ACC112 (cell line): ENCODE measurements around the gene CYYR1.
"Not testable (repeated sequence)": the region's sequence is repeated elsewhere in the genome, so short reads cannot be mapped to it uniquely, and the experiment has no call there.

Source experiments
- H2AFZ ChIP-seq: fragments of 200-600 bp; sonication (generic); one replicate; pipeline ENCODE4 v1.6.0; 2017; ENCODE audit warnings: antibody characterized with exemption, low read length; ENCODE audit not compliant: unreplicated experiment
- H3K27ac ChIP-seq: fragments of 200-600 bp; sonication (generic); 2 replicates; pipeline ENCODE4 v1.5.1; 2014; ENCODE audit warnings: low read depth, mild to moderate bottlenecking, antibody characterized with exemption, low read length, moderate library complexity
- H3K27me3 ChIP-seq: fragments of 200-600 bp; sonication (generic); 2 replicates; pipeline ENCODE4 v1.6.1; 2014; ENCODE audit warnings: mild to moderate bottlenecking, antibody characterized with exemption, low read length, moderate library complexity, mixed read lengths; ENCODE audit not compliant: insufficient read depth
- H3K36me3 ChIP-seq: fragments of 200-600 bp; sonication (generic); 2 replicates; pipeline ENCODE4 v1.6.1; 2016; ENCODE audit warnings: mild to moderate bottlenecking, antibody characterized with exemption, low read length, moderate library complexity, mixed read lengths; ENCODE audit not compliant: insufficient read depth
- H3K4me1 ChIP-seq: fragments of 200-600 bp; sonication (generic); one replicate; pipeline ENCODE4 v1.6.1; 2016; ENCODE audit warnings: low read length, mixed read lengths; ENCODE audit not compliant: insufficient read depth, unreplicated experiment, control insufficient read depth
- H3K4me3 ChIP-seq: fragments of 200-600 bp; sonication (generic); 2 replicates; pipeline ENCODE4 v1.5.1; 2014; ENCODE audit warnings: mild to moderate bottlenecking, low read depth, low read length
- H3K79me2 ChIP-seq: fragments of 200-600 bp; sonication (generic); one replicate; pipeline ENCODE4 v1.6.0; 2016; ENCODE audit warnings: low read length; ENCODE audit not compliant: control insufficient read depth, unreplicated experiment, insufficient read depth

CYYR1 gene

DNA sequence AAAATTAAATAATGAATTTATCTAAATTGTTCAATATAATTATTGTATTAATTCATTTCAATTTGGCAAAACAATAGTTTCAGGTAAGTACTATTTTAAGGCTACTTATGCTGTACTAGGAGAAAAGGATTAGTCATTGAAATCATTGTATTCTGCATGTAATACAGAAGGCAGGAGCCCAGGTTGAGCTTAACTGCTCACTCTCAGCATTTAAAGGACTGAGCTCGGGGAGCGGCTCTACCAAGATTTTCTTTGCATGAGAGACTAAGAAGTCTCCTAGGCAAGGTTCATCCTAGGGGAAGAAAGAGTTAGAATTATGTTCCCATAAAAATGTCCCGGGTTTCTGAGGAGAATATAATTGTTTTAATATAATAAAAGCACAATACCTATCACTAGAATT lies 112.5 kb downstream of the CYYR1 start:
- no peaks in the 10 kb centered on the region for H3K36me3 ChIP-seq
- H3K27ac ChIP-seq, result no peak overlapping the region
- no peaks in the 10 kb centered on the region for H3K4me1 ChIP-seq
- no peak overlapping the region for H2AFZ ChIP-seq
- no peak overlapping the region for H3K4me3 ChIP-seq
- no peaks in the 10 kb centered on the region for H3K79me2 ChIP-seq
- no peaks in the 10 kb centered on the region for H3K27me3 ChIP-seq

GRCh38 chr21:26458854-26459253 lies 114.2 kb downstream of the CYYR1 start:
- H3K27me3 ChIP-seq, H3K27ac ChIP-seq, H3K4me3 ChIP-seq, H2AFZ ChIP-seq, H3K36me3 ChIP-seq, H3K79me2 ChIP-seq, H3K4me1 ChIP-seq: not testable (repeated sequence)

DNA sequence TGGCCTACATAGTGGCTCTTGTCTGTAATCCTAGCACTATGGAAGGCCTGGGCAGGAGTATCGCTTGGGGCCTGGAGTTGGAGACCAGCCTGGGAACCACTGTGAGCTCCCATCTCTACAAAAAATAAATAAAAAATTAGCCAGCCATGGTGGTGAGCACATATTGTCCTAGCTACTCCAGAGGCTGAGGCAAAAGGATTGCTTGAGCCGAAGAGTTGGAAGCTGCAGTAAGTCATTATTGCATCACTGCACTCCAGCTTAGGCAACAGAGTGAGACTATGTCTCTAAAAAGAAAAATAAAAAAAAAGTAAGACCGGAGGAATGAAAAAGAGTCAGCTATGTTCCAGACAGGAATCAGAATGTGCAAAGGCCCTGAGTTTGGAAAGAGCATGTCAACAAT lies 115.3 kb downstream of the CYYR1 start:
- H3K4me1 ChIP-seq, result no peaks in the 10 kb centered on the region
- no peaks in the 10 kb centered on the region for H3K27me3 ChIP-seq
- no peak overlapping the region for H3K27ac ChIP-seq
- no peak overlapping the region for H3K4me3 ChIP-seq
- no peaks in the 10 kb centered on the region for H3K79me2 ChIP-seq
- no peaks in the 10 kb centered on the region for H3K36me3 ChIP-seq
- H2AFZ ChIP-seq, result no peak overlapping the region

DNA sequence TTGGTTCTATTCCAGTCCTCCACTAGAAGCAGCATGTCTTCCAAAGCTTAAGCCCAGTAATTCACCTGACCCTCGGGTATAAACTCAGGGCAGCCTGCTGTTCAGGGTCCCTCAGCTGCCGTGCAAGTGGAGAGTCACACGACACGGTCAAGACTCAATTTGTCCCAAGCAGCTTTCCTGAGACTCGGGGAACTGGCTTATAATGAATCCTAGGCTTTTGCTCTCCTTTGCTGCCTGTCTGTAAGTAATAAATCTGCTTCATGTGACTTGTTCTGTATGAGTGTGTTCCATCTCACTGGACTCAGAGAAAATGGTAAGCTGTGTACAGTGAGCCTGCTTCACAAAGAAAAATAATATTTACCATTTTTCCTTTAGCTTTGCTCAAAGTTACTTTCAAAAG lies 119.8 kb downstream of the CYYR1 start:
- Histone ChIP-seq H3K27ac (no peak overlapping the region), H3K36me3 (no peaks in the 10 kb centered on the region), H2AFZ (no peak overlapping the region), H3K27me3 (no peaks in the 10 kb centered on the region), H3K79me2 (no peaks in the 10 kb centered on the region), H3K4me3 (no peak overlapping the region), H3K4me1 (no peaks in the 10 kb centered on the region)

DNA sequence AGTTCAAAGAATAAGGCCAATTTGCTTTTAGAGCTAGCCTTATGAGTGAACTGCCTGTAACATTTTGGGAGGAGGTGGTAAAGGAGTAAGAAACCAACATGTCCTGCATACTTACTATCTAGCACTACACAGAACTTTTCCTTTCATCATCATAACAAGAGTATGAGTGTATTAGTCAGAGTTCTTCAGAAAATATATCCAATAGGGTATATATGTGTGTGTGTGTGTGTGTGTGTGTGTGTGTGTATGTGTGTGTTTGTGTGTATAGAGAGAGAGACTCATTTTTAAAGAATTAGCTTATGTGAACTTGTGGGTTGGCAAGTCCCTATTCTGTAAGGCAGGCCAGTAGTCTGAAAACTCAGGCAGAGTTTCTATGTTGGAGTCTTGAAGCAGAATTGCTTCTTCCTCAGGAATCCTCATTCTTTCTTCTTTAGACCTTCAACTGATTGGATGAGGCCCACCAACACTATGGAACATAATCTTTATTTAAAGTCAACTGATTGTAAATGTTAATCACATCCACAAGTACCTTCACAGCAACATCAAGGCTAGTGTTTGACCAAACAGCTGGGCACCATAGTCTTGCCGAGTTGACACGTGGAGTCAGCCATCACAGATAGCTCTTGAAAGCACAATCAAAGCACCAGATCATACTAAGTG lies 121.9 kb downstream of the CYYR1 start:
- H2AFZ ChIP-seq, result no peak overlapping the region
- no peak overlapping the region for H3K4me3 ChIP-seq
- H3K27me3 ChIP-seq, result no peaks in the 10 kb centered on the region
- H3K79me2 ChIP-seq, result no peaks in the 10 kb centered on the region
- H3K4me1 ChIP-seq, result no peaks in the 10 kb centered on the region
- no peaks in the 10 kb centered on the region for H3K36me3 ChIP-seq
- H3K27ac ChIP-seq, result no peak overlapping the region

GRCh38 chr21:26449161-26449560 lies 123.9 kb downstream of the CYYR1 start:
- Histone ChIP-seq H3K79me2 (no peaks in the 10 kb centered on the region), H2AFZ (no peak overlapping the region), H3K4me3 (no peak overlapping the region), H3K27me3 (no peaks in the 10 kb centered on the region), H3K4me1 (no peaks in the 10 kb centered on the region), H3K36me3 (no peaks in the 10 kb centered on the region), H3K27ac (no peak overlapping the region; the same call in 1 of the 2 replicates)

DNA sequence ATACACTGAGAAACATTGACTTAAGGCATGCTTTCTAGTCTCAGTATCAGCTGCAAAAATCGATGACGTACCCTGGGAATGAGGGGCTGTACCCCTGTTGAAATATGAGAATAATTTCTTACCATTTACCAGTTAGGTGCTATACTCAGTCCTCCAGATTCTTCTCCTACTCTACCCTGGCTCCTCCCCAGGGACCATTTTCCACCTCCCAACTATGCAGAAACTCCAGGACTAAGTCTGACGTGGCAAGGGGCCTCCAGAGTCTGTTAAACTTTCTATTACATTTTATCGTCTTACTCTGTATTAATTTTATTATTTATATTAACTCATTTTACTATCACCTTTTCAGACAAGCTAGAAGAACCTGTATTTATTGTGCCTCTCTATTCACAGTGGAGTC lies 124.3 kb downstream of the CYYR1 start:
- H2AFZ ChIP-seq, result no peak overlapping the region

GRCh38 chr21:26447932-26448475 lies 125.1 kb downstream of the CYYR1 start:
- Histone ChIP-seq H3K4me3 (no peak overlapping the region), H3K27me3 (no peaks in the 10 kb centered on the region), H2AFZ (no peak overlapping the region), H3K79me2 (no peaks in the 10 kb centered on the region), H3K4me1 (no peaks in the 10 kb centered on the region), H3K36me3 (no peaks in the 10 kb centered on the region), H3K27ac (no peak overlapping the region)

More for the DNA sequence above, 124.3 kb downstream of the CYYR1 start:
- Histone ChIP-seq H3K4me1 (no peaks in the 10 kb centered on the region), H3K4me3 (no peak overlapping the region), H3K27me3 (no peaks in the 10 kb centered on the region), H3K27ac (no peak overlapping the region), H3K79me2 (no peaks in the 10 kb centered on the region), H3K36me3 (no peaks in the 10 kb centered on the region)

- Histone ChIP-seq H3K4me3 (no peak overlapping the region), H3K79me2 (no peaks in the 10 kb centered on the region), H3K27me3 (no peaks in the 10 kb centered on the region), H3K27ac (no peak overlapping the region), H3K4me1 (no peaks in the 10 kb centered on the region), H3K36me3 (no peaks in the 10 kb centered on the region), H2AFZ (no peak overlapping the region)
Observed at GRCh38 chr21:26445440-26445839, 127.6 kb downstream of the CYYR1 start.

DNA sequence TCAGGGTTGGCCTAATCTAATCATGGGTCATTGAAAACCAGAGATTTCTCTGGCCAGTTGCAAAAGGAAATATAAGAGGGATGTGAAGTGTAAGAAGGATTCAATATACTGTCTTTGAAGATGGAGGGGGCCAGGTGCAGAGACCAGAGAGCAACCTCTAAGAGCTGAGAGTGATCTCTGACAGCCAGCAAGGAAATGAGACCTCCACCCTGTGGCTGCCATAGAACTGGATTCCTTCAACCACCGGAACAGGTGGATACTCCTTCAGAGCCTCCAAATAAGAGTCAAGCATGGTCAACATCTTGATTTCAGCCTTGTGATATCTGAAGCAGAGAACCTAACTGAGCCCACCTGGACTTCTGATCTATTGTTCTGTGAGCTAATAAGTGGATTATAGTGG lies 128.4 kb downstream of the CYYR1 start:
- H3K27ac ChIP-seq, result no peak overlapping the region
- H3K4me1 ChIP-seq, result no peaks in the 10 kb centered on the region
- H2AFZ ChIP-seq, result no peak overlapping the region
- H3K4me3 ChIP-seq, result no peak overlapping the region
- H3K36me3 ChIP-seq, result no peaks in the 10 kb centered on the region
- no peaks in the 10 kb centered on the region for H3K27me3 ChIP-seq
- no peaks in the 10 kb centered on the region for H3K79me2 ChIP-seq

DNA sequence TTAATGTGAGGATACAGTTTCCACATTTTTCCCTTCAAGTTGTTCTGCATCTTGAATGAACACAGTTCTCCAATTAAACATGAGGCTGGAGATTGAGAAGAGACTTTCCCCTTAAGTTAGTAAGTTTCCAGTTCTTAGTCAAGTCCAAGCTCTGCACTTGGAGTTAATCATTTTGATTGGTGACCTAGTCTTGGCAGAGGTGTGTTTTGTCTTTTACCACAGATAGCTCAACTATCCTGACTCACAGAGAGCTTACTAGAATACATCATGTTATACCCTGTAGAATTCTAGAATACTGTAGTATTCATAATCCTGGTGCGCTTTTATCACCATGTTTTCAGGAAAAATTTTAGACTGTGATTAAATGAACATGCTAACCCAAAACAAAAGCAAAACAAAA lies 129.2 kb downstream of the CYYR1 start:
- Histone ChIP-seq H3K4me1 (no peaks in the 10 kb centered on the region), H3K27ac (no peak overlapping the region), H3K79me2 (no peaks in the 10 kb centered on the region), H3K27me3 (no peaks in the 10 kb centered on the region), H3K4me3 (no peak overlapping the region), H3K36me3 (no peaks in the 10 kb centered on the region), H2AFZ (no peak overlapping the region)
